H9 (cell line): ENCODE data around the gene SLC48A1. TPM values are rescaled to one million over a fixed set of nuclear protein-coding genes. Genes with fewer than 3 reads are reported as not detected.

Experiments used
- DNase-seq: peaks from one replicate; pipeline ENCODE4 v3.0.0-alpha.2; 2017
- H2AFZ ChIP-seq: one replicate; pipeline ENCODE4 v1.6.1; 2013; ENCODE audit warnings: mild to moderate bottlenecking, low read length, control low read depth, moderate library complexity
- H2AK5ac ChIP-seq: 2 replicates; pipeline ENCODE4 v1.6.1; 2013; ENCODE audit warnings: low read length, control low read depth, mixed read lengths; ENCODE audit not compliant: insufficient read length
- H2BK120ac ChIP-seq: one replicate; pipeline ENCODE4 v1.6.1; 2013; ENCODE audit warnings: low read depth, mild to moderate bottlenecking, low read length, control low read depth, inconsistent platforms; ENCODE audit not compliant: poor library complexity, severe bottlenecking
- H2BK12ac ChIP-seq: 2 replicates; pipeline ENCODE4 v1.6.1; 2013; ENCODE audit warnings: low read length, control low read depth, mixed read lengths, low read depth; ENCODE audit not compliant: insufficient read length
- H2BK15ac ChIP-seq: 2 replicates; pipeline ENCODE4 v1.6.1; 2013; ENCODE audit warnings: low read depth, low read length, control low read depth
- H2BK20ac ChIP-seq: one replicate; pipeline ENCODE4 v1.6.1; 2013; ENCODE audit warnings: low read depth, mild to moderate bottlenecking, low read length, control low read depth, inconsistent platforms; ENCODE audit not compliant: poor library complexity, severe bottlenecking
- H2BK5ac ChIP-seq: 2 replicates; pipeline ENCODE4 v1.6.1; 2013; ENCODE audit warnings: low read length, control low read depth, mixed read lengths; ENCODE audit not compliant: insufficient read length
- H3K14ac ChIP-seq: 2 replicates; pipeline ENCODE4 v1.6.1; 2013; ENCODE audit warnings: low read length, control low read depth; ENCODE audit not compliant: insufficient read depth
- H3K18ac ChIP-seq: 2 replicates; pipeline ENCODE4 v1.6.1; 2013; ENCODE audit warnings: low read depth, mild to moderate bottlenecking, mixed read lengths, low read length, control low read depth; ENCODE audit not compliant: insufficient read length
- H3K23ac ChIP-seq: 2 replicates; pipeline ENCODE4 v1.6.1; 2013; ENCODE audit warnings: low read length, control low read depth, mixed read lengths, low read depth; ENCODE audit not compliant: insufficient read length
- H3K23me2 ChIP-seq: 2 replicates; pipeline ENCODE4 v1.6.1; 2013; ENCODE audit warnings: low read depth, mild to moderate bottlenecking, mixed read lengths, low read length, control low read depth; ENCODE audit not compliant: insufficient read length, poor library complexity, severe bottlenecking
- H3K27ac ChIP-seq: 2 replicates; pipeline ENCODE4 v1.5.1; 2013; ENCODE audit warnings: low read length, control low read depth, mixed read lengths, low read depth; ENCODE audit not compliant: insufficient read length
- H3K27me3 ChIP-seq: 2 replicates; pipeline ENCODE4 v1.6.1; 2013; ENCODE audit warnings: low read length, control low read depth, inconsistent platforms; ENCODE audit not compliant: insufficient read depth
- H3K4ac ChIP-seq: 2 replicates; pipeline ENCODE4 v1.6.1; 2013; ENCODE audit warnings: low read depth, mild to moderate bottlenecking, control low read depth, inconsistent platforms, low read length, moderate library complexity
- H3K4me1 ChIP-seq: 2 replicates; pipeline ENCODE4 v1.6.1; 2013; ENCODE audit warnings: low read length, control low read depth, inconsistent platforms; ENCODE audit not compliant: insufficient read depth
- H3K4me2 ChIP-seq: 2 replicates; pipeline ENCODE4 v1.6.1; 2013; ENCODE audit warnings: low read length, control low read depth, mixed read lengths; ENCODE audit not compliant: insufficient read length, insufficient read depth
- H3K56ac ChIP-seq: 2 replicates; pipeline ENCODE4 v1.6.1; 2013; ENCODE audit warnings: low read depth, mild to moderate bottlenecking, mixed read lengths, low read length, control low read depth; ENCODE audit not compliant: insufficient read length
- H3K79me1 ChIP-seq: 2 replicates; pipeline ENCODE4 v1.6.1; 2013; ENCODE audit warnings: low read depth, mild to moderate bottlenecking, moderate library complexity, low read length, control low read depth, inconsistent platforms; ENCODE audit not compliant: insufficient read depth, poor library complexity, severe bottlenecking
- H3K79me2 ChIP-seq: 2 replicates; pipeline ENCODE4 v1.6.1; 2013; ENCODE audit warnings: low read length, control low read depth, inconsistent platforms; ENCODE audit not compliant: insufficient read depth
- H3K9ac ChIP-seq: 2 replicates; pipeline ENCODE4 v1.6.1; 2013; ENCODE audit warnings: low read length, control low read depth, mixed read lengths; ENCODE audit not compliant: insufficient read length; ENCODE audit errors: extremely low read depth
- H3K9me3 ChIP-seq: one replicate; pipeline ENCODE4 v1.6.1; 2013; ENCODE audit warnings: low read depth, low read length, inconsistent platforms; ENCODE audit not compliant: control insufficient read depth
- H3T11ph ChIP-seq: one replicate; pipeline ENCODE4 v1.6.1; 2013; ENCODE audit warnings: mild to moderate bottlenecking, low read length, control low read depth, inconsistent platforms
- H4K20me1 ChIP-seq: one replicate; pipeline ENCODE4 v1.6.1; 2013; ENCODE audit not compliant: control insufficient read depth, insufficient read length, insufficient read depth
- H4K5ac ChIP-seq: 2 replicates; pipeline ENCODE4 v1.6.1; 2013; ENCODE audit warnings: low read depth, mild to moderate bottlenecking, mixed read lengths, low read length, control low read depth; ENCODE audit not compliant: insufficient read length
- H4K8ac ChIP-seq: replicated peaks from 2 replicates; pipeline ENCODE4 v1.6.1; 2013; ENCODE audit warnings: low read length, control low read depth, mixed read lengths, low read depth; ENCODE audit not compliant: insufficient read length
- H4K91ac ChIP-seq: 2 replicates; pipeline ENCODE4 v1.6.1; 2013; ENCODE audit warnings: low read depth, mild to moderate bottlenecking, moderate library complexity, mixed read lengths, low read length, control low read depth; ENCODE audit not compliant: insufficient read length
- H3K27ac Mint-ChIP-seq, 3 experiments: 2 replicates in 2 of 3; 3 replicates in 1 of 3; pipeline ENCODE4 v1.8.0; 2020 to 2021; ENCODE audit warnings: mixed read lengths in 3 of 3, mild to moderate bottlenecking in 1 of 3, moderate library complexity in 1 of 3
- H3K27me3 Mint-ChIP-seq: 2 replicates; pipeline ENCODE4 v1.8.0; 2021; ENCODE audit warnings: low read depth, mild to moderate bottlenecking, moderate library complexity, mixed read lengths
- H3K36me3 Mint-ChIP-seq, 3 experiments: 2 replicates in 2 of 3; 3 replicates in 1 of 3; pipeline ENCODE4 v1.8.0; 2020 to 2021; ENCODE audit warnings: low read depth in 3 of 3, mixed read lengths in 3 of 3; ENCODE audit not compliant: insufficient read depth in 1 of 3
- H3K4me1 Mint-ChIP-seq, 2 experiments: 2 replicates each; pipeline ENCODE4 v1.8.0; 2020; ENCODE audit warnings: mixed read lengths in 2 of 2
- H3K4me3 Mint-ChIP-seq, 2 experiments: 2 replicates in 1 of 2; 3 replicates in 1 of 2; pipeline ENCODE4 v1.8.0; 2020 to 2021; ENCODE audit warnings: mild to moderate bottlenecking in 2 of 2, mixed read lengths in 2 of 2, moderate library complexity in 1 of 2
- H3K9me3 Mint-ChIP-seq, 2 experiments: 2 replicates in 1 of 2; 3 replicates in 1 of 2; pipeline ENCODE4 v1.8.0; 2020; ENCODE audit warnings: mild to moderate bottlenecking in 2 of 2, mixed read lengths in 2 of 2, moderate library complexity in 1 of 2
- CTCF ChIP-seq: fragments of 200-600 bp; sonication (generic); conservative IDR thresholded peaks from 3 replicates; pipeline ENCODE4 v1.8.0; 2021; ENCODE audit warnings: antibody characterized with exemption, mild to moderate bottlenecking
- WGBS: extraction: QIAGEN DNeasy Blood & Tissue Kit; methylation state at CpG from one replicate; pipeline ENCODE4 v1.1.7; 2013; ENCODE audit warnings: missing lambda C conversion rate, low lambda C conversion rate, mixed read lengths; ENCODE audit not compliant: insufficient read length; ENCODE audit errors: extremely low coverage; 5-methylcytosine and 5-hydroxymethylcytosine counted together
- total RNA-seq: library from RNA; stranded (reverse); gene quantifications from 2 replicates; pipeline ENCODE4 v1.2.1, GENCODE V29; 2021

SLC48A1 gene
- total RNA-seq, 1 experiment from 2014 or later = 10.6 TPM

- no peak overlapping the region for H3K4me3 Mint-ChIP-seq
- no CpG with 5 or more reads among the region's 5 CpGs for WGBS
Observed at GRCh38 chr12:47789141-47789540, 16.1 kb downstream of the SLC48A1 start.

More at GRCh38 chr12:47789141-47789540, 16.1 kb downstream of the SLC48A1 start:
- no peaks in the 10 kb centered on the region for H3K9me3 ChIP-seq
- H3K27me3 Mint-ChIP-seq = no peaks in the 10 kb centered on the region
- no peaks in the 10 kb centered on the region for H3K4me1 Mint-ChIP-seq
- H2BK120ac ChIP-seq = no peak overlapping the region
- no peak overlapping the region for H2BK20ac ChIP-seq
- no peak overlapping the region for H2BK12ac ChIP-seq
- no peaks in the 10 kb centered on the region for H4K20me1 ChIP-seq
- no peak overlapping the region for H4K8ac ChIP-seq
- H3K4me1 ChIP-seq = no peaks in the 10 kb centered on the region
- no peak overlapping the region for H2AK5ac ChIP-seq
- H3K4me2 ChIP-seq = no peak overlapping the region
- H3K23ac ChIP-seq = no peak overlapping the region
- H3K27me3 ChIP-seq = no peaks in the 10 kb centered on the region
- no peak overlapping the region for H3T11ph ChIP-seq
- no peaks in the 10 kb centered on the region for H3K9me3 Mint-ChIP-seq
- H4K91ac ChIP-seq = no peak overlapping the region
- H3K14ac ChIP-seq = no peak overlapping the region
- no peak overlapping the region for H3K4ac ChIP-seq
- DNase-seq = no peak
- H3K36me3 Mint-ChIP-seq = peaks cover 50 to 86% (median 84%) of the 10 kb centered on the region in 3 experiments; a peak in 6 of 7 replicates
- no peak overlapping the region for H2BK5ac ChIP-seq
- H2AFZ ChIP-seq = no peak overlapping the region
- H3K23me2 ChIP-seq = no peaks in the 10 kb centered on the region
- no peak overlapping the region for H3K56ac ChIP-seq
- no peak overlapping the region for H3K18ac ChIP-seq
- no peak for TF ChIP-seq CTCF
- H3K9ac ChIP-seq = no peak overlapping the region
- no peak overlapping the region for H2BK15ac ChIP-seq
- no peak overlapping the region for H3K27ac ChIP-seq
- no peaks in the 10 kb centered on the region for H3K79me2 ChIP-seq
- no peak overlapping the region for H3K27ac Mint-ChIP-seq
- H3K79me1 ChIP-seq = no peaks in the 10 kb centered on the region
- H4K5ac ChIP-seq = no peak overlapping the region
